Caki2 (cell line): ENCODE results near the gene BSPRY. TPM values are rescaled to one million over a fixed set of nuclear protein-coding genes. Genes with fewer than 3 reads are reported as not detected.

Experiments
- DNase-seq: peaks from one replicate; pipeline ENCODE4 v3.0.0-alpha.2; 2015; ENCODE audit warnings: low read depth
- in situ Hi-C: cut with HindIII; loops from 2 replicates; pipeline ENCODE4 v1.10.0; 2016; ENCODE audit warnings: low sequenced_read_pairs, low pct_unique_long_range_greater_than_20kb, mixed read lengths
- total RNA-seq: library from RNA; depleted of rRNA; stranded (reverse); fragments of >200 nt; shearing (Covaris generic); gene quantifications from 2 replicates; pipeline ENCODE4 v1.2.3, GENCODE V29; 2014; ENCODE audit warnings: low replicate concordance; rRNA removed

The BSPRY gene
- total RNA-seq, 1 experiment from 2014 or later, result not detected

- DNase-seq, result no peak
- in situ Hi-C loops, result no loop called here
Measured at GRCh38 chr9:113409481-113409880, 60.1 kb downstream of the BSPRY start.

GRCh38 chr9:113409883-113410206, 60.5 kb downstream of the BSPRY start:
- no peak for DNase-seq
- in situ Hi-C loops, result no loop called here

- DNase-seq, result peak; percentile 92
- in situ Hi-C loops, result no loop called here
Measured at GRCh38 chr9:113410207-113410864, 61.0 kb downstream of the BSPRY start, which contains the start of the genes C9orf43 and POLE3. TSS of gene C9orf43 (plus strand) at chr9:113410747. CDS start at chr9:113413494, 2,747 bp downstream. TSS of gene POLE3 (minus strand) at chr9:113410675. CDS start at chr9:113410293, 382 bp downstream.

- in situ Hi-C loops, result no loop called here
- no peak for DNase-seq
Measured at GRCh38 chr9:113416149-113416721, 66.9 kb downstream of the BSPRY start.

- DNase-seq, result no peak
- in situ Hi-C loops, result no loop called here
Measured at GRCh38 chr9:113417370-113417769, 68.0 kb downstream of the BSPRY start.

Other genes with a start within 250 kb of the BSPRY start
- 1.4 and 4.7 TPM in 2 replicates for gene SLC31A2, start 198.5 kb upstream of the BSPRY start, total RNA-seq
- gene FKBP15, start 128.3 kb upstream of the BSPRY start, total RNA-seq, result 5.3 and 7.7 TPM in 2 replicates
- 9.4 and 13.3 TPM in 2 replicates for gene SLC31A1, start 128.0 kb upstream of the BSPRY start, total RNA-seq
- gene CDC26, start 74.0 kb upstream of the BSPRY start, total RNA-seq, result 31.2 and 68.7 TPM in 2 replicates
- gene PRPF4, start 73.9 kb upstream of the BSPRY start, total RNA-seq, result 44.6 and 56.1 TPM in 2 replicates
- gene RNF183, start 46.2 kb upstream of the BSPRY start, total RNA-seq, result 0.23 and 0.95 TPM in 2 replicates
- gene WDR31, start 9.3 kb upstream of the BSPRY start, total RNA-seq, result 4.1 and 7.8 TPM in 2 replicates
- gene HDHD3, start 27.4 kb downstream of the BSPRY start, total RNA-seq, result 19.4 and 39.5 TPM in 2 replicates
- 14.5 and 16.5 TPM in 2 replicates for gene ALAD, start 51.7 kb downstream of the BSPRY start, total RNA-seq
- 88.0 and 97.8 TPM in 2 replicates for gene POLE3, start 61.1 kb downstream of the BSPRY start, total RNA-seq
- not detected in 2 replicates for gene C9orf43, start 61.2 kb downstream of the BSPRY start, total RNA-seq
- gene RGS3, start 114.2 kb downstream of the BSPRY start, total RNA-seq, result 52.7 and 74.5 TPM in 2 replicates